ENCODE measurements around the gene HAPLN2.

HAPLN2 gene

GRCh38 chr1:156663178-156663577, 44.0 kb downstream of the HAPLN2 start:
- no peak for DNase-seq (ENCODE audit: low read depth)

GRCh38 chr1:156664046-156664766, 45.0 kb downstream of the HAPLN2 start:
- DNase-seq (ENCODE audit: low read depth) = no peak

DNA sequence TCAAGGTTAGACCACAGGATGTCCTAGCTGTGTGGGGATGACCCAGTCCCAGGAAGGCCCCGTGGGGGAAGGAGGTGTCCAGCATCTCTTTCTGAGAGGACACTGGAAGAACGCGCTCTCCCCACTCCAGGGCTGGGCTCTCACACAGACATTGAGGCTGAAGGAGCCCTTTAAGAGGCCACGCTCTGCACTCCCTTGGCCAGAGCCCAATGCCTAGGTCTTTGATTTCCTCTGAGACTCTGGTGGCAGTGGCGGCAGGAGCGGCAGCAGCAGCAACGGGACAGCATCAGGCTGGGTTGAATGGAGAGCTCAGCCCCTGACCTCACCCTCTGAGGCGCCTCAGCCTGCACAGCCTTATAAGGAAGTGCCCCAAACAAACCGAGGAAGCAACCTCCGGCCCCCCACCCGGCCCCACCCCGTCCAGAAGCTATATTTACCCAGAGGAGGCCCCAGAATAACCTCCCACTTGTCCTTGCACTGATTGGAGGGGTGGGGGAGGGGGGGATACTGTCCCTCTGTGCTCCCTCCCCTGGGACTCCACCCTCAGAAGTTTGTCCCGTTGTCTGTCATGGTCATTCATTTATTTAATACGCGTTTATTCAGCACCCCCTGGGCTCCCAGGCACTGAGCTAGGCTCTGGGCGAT, 45.7 kb downstream of the HAPLN2 start:
- DNase-seq (ENCODE audit: low read depth) = no peak

- no peak for DNase-seq (ENCODE audit: low read depth)
Measured at GRCh38 chr1:156665539-156665938, 46.3 kb downstream of the HAPLN2 start.

- DNase-seq (ENCODE audit: low read depth) = no peak
Measured at GRCh38 chr1:156666862-156667609, 47.8 kb downstream of the HAPLN2 start.

DNA sequence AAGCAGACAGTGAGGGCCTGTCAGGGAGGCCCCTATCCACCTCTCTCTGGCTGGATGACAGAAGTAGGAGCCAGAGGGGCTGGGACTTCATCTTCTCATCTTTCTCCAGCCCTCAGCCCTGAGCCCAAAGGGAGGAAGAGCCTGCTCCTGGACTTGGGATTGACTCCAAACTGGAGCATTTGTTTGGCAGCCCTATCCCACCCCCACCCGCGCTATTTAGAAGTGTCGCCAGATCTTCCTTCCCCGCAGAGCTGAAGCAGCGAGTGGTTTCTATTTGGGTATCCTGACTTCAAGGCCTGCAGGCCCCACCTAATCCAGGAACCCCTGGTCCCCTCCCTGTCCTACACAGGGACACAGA, 48.4 kb downstream of the HAPLN2 start:
- DNase-seq (ENCODE audit: low read depth) = no peak

DNA sequence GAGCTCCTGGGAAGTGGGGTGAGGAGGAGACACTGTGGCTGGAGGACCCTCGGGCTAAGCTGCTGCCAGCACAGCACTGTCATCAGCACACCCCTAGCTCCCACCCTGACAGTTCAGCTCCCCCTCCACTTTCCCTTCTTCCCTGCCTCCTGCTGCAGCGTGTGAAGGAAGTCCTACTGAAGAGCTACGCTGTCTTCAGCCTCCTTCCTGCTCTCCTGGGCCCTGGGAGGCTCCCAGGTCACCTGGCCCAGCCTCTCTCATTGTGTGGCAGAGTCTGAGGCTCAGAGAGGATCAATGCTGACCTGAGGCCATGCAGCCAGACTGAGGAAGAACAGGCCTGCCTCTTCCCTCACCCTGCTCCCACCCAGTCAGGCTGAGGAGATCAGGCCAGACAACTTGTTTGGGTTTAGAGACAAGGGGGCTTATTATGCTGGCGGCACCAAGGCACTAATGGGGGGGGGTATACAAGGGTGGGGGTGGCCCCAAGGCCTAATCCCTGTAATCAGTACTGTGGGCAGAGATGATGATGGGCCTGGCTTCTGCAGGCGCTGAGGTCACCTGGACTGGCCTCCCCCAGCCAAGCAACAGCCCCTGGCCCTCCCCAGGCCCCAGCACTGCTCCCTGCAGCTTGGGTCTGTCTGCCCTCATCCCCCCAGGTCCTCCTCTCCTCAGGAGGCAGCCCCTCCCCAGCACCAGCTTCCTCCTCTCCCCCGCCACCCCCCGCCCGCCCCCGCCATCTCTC, 48.9 kb downstream of the HAPLN2 start:
- DNase-seq (ENCODE audit: low read depth) = no peak

- no peak for DNase-seq (ENCODE audit: low read depth)
Measured at GRCh38 chr1:156668801-156669637, 49.8 kb downstream of the HAPLN2 start.

- DNase-seq (ENCODE audit: low read depth) = no peak
Measured at GRCh38 chr1:156669794-156670193, 50.6 kb downstream of the HAPLN2 start.

DNA sequence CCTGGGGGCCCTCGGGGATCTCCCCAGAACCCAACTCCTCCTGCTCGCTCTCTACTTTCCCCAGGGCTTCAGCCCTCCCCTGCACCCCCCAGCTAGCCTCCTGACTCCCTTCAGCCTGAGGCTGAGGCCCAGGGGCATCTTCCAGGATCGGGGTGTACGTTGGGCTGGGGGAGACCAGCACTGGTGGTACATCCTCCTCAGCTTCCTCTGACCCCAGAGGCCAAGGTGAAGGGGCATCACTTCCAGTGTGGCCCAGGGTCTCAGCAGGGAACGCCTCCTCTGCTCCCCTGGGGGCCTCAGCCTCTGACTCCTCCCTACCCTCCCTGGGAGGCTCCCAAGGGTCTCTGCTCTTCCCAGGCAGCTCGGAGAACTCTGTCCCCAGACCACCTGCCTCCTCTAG, 51.1 kb downstream of the HAPLN2 start:
- DNase-seq (ENCODE audit: low read depth) = no peak

DNA sequence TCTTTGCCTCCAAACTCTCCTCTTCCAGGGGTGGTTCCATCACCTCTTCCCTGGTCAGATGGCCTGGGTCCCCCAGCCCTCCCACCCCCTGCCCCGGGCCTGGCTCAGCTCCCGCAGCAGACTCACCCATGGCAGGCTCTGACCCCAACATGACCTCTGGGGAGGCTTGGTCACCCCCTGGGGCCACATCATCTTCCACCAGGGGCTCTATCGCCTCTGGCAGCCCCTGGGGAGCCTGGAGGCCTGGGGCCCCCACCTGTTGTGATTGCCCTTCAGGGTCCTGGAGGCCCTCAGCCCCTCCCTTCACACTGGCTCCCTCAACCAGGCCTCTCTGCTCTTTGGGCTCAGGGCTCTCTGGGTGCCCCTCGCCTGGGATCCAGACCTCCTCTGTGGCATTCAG, 51.6 kb downstream of the HAPLN2 start:
- DNase-seq (ENCODE audit: low read depth) = no peak

DNA sequence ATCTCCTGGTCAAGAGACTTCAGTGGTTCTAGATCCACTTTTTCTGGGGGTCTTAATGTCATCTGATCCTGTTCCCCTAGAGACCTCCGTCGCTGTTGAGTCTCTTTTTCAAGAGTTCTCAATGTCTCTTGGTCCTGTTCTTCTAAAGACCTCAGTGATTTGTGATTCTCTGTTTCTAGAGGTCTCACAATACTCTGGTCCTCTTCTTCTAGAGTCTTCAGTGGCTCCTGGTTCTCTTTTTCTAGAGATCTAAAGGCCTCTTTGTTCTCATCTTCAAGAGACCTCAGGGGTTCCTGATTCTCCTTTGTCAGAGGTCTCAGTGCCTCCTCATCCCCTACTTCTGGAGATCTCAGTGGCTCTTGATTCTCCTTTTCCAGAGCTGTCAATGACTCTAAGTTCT, 52.6 kb downstream of the HAPLN2 start:
- DNase-seq (ENCODE audit: low read depth) = no peak

DNA sequence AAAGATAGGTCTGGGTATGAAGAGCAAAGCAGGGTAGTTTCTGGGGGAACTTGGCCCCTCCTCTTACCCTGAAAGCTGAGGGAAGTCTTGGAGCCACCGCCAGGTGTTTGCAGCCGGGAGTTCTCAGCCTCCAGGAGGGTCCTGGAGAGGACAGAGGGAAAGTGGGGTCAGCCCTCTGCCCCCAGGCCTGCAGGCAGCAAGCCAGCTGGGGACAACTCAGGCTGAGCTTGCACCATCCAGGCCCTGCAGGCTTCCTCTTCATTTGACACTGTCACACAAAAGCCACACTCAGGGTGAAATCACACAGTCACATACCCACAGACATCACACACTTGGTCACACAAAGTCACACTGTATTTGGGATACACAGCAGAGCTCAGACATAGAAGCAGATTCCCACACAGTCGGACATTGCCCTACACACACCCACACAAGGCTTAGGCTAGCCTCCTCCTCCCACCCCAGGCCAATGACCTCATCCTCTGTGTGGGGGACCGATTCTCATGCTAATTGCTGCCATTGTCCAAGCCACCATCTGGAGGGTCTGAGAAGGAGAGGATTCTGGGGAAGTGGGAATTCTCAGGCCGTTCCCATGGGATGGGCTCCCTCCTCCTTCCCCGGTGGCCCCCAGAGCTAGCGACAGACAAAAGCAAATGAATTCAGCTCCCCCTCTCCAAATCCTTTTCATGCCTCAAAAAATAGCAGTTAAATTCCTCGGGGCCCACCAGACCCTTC, 54.3 kb downstream of the HAPLN2 start:
- no peak for DNase-seq (ENCODE audit: low read depth)

Measured in ELR (cell line).